Lower leg skin (tissue), 4 donors: ENCODE measurements around the gene S100G. TPM values are rescaled to one million over a fixed set of nuclear protein-coding genes. Genes with fewer than 3 reads are reported as not detected.

Experiments used
- DNase-seq, 2 donors: peaks; one replicate each; pipeline ENCODE4 v3.0.0-alpha.2; 2019; ENCODE audit warnings: low spot score in 2 of 2
- H3K4me3 ChIP-seq: fragments of 200-600 bp; sonication (generic); 2 replicates; pipeline ENCODE4 v1.5.1; 2017; ENCODE audit warnings: mild to moderate bottlenecking, low read depth; ENCODE audit not compliant: poor library complexity, severe bottlenecking
- CTCF ChIP-seq, 3 donors: fragments of 450-650 bp; IDR thresholded peaks; one replicate each; pipeline ENCODE4 v1.5.1; 2016; ENCODE audit warnings: antibody characterized with exemption in 3 of 3, mild to moderate bottlenecking in 3 of 3, moderate library complexity in 2 of 3
- POLR2A ChIP-seq, 2 donors: fragments of 450-650 bp; IDR thresholded peaks; one replicate each; pipeline ENCODE4 v1.6.1; 2016 to 2017; ENCODE audit warnings: antibody characterized with exemption in 2 of 2, mild to moderate bottlenecking in 1 of 2, moderate library complexity in 1 of 2
- WGBS, 2 donors: methylation state at CpG; one replicate each; pipeline ENCODE4 v1.1.5; 2018; 5-methylcytosine and 5-hydroxymethylcytosine counted together
- intact Hi-C: fragments of 100-400 bp; cut with DNase I; formaldehyde crosslinking; loops from one replicate; pipeline ENCODE4 v1.15.0; 2023; ENCODE audit warnings: low total_unique reads
- total RNA-seq, 4 donors: library from RNA; depleted of rRNA; stranded (reverse); fragments of >200 nt; gene quantifications; one replicate each; pipeline ENCODE4 v1.1.0, GENCODE V29; 2016

Gene S100G
- total RNA-seq, 4 donors from 2014 or later: not detected

GRCh38 chrX:16662402-16662801 is 12.4 kb downstream of the S100G start:
- intact Hi-C loops: no loop called here
- no peak for DNase-seq
- WGBS, 2 donors: 87 to 94% methylated on average over 2 of the region's 2 CpGs
- no peak overlapping the region for H3K4me3 ChIP-seq
- no peak for TF ChIP-seq POLR2A (IDR thresholded peaks at IDR 0.05)
- TF ChIP-seq CTCF (IDR thresholded peaks at IDR 0.05): no peak

DNA sequence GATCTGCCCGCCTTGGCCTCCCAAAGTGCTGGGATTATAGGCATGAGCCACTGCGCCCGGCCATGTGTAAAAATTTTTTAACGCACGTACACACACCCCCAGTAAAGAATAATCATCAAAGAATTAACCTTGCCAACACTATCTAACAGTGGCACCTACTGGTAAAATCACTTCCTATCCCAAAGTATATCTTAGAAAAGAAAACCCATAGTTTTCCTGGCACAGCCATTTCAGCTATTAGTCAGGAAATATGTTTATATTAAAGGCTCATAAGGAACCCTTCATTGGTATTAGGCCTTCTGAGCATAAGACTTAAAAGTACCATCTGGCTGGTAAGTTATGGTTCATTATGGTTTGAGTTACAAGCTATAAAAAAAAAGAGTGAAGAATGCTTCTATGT is 14.1 kb downstream of the S100G start:
- 89 to 93% methylated on average over 5 of the region's 5 CpGs for WGBS, 2 donors
- DNase-seq: no peak
- no peak overlapping the region for H3K4me3 ChIP-seq
- no peak for TF ChIP-seq POLR2A (IDR thresholded peaks at IDR 0.05)
- TF ChIP-seq CTCF (IDR thresholded peaks at IDR 0.05): no peak
- intact Hi-C loops: no loop called here

DNA sequence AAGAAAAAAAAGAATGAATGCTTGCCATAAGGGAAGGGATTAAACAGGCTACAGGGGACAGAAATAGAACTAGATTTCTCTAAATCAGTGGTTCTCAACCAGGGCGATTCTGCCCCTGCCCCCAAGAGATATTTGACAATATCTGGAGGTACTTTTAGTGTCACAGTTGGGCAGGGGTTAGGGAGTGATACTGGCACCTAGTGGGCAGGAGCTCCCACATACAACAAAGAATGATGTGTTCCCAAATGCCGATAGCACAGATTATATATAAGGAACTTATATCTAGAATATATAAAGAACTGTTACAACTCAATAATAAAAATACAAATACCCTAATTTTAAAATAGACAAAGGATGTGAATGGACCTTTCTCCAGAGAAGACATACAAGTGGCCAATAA is 14.7 kb downstream of the S100G start:
- no peak for TF ChIP-seq POLR2A (IDR thresholded peaks at IDR 0.05)
- TF ChIP-seq CTCF (IDR thresholded peaks at IDR 0.05): no peak
- H3K4me3 ChIP-seq: no peak overlapping the region
- intact Hi-C loops: no loop called here
- 84 to 89% methylated on average over 2 of the region's 2 CpGs for WGBS, 2 donors
- DNase-seq: no peak

GRCh38 chrX:16665089-16665488 is 15.1 kb downstream of the S100G start:
- DNase-seq: no peak
- H3K4me3 ChIP-seq: no peak overlapping the region
- TF ChIP-seq POLR2A (IDR thresholded peaks at IDR 0.05): no peak
- TF ChIP-seq CTCF (IDR thresholded peaks at IDR 0.05): no peak
- intact Hi-C loops: no loop called here
- WGBS, 2 donors: 32 to 47% methylated on average over 2 of the region's 2 CpGs

DNA sequence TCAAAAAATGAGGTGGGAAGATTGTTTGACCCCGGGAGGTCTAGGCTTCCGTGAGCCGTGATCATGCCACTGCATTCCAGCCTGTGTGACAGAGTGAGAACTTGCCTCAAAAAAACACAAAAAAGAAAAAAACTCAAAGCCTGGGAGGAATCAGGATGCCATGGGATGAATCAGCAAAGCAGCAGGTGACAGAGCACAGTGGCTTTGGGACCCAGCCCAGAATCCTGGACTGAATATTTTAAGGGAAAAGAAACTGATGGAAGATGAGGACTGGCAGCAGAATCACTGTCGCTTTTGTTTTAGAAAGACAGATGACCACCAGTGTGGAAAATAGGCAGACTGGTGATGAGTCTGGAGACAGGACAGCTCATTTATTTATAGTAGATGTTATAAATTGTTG is 16.6 kb downstream of the S100G start:
- no peak overlapping the region for H3K4me3 ChIP-seq
- intact Hi-C loops: no loop called here
- WGBS, 2 donors: 82 to 89% methylated on average over 4 of the region's 4 CpGs
- TF ChIP-seq POLR2A (IDR thresholded peaks at IDR 0.05): no peak
- TF ChIP-seq CTCF (IDR thresholded peaks at IDR 0.05): no peak
- no peak for DNase-seq

GRCh38 chrX:16671005-16671404 is 21.0 kb downstream of the S100G start:
- DNase-seq: no peak
- H3K4me3 ChIP-seq: no peak overlapping the region
- intact Hi-C loops: no loop called here
- TF ChIP-seq POLR2A (IDR thresholded peaks at IDR 0.05) (no peak), CTCF (IDR thresholded peaks at IDR 0.05) (no peak)
